GM19043 (cell line): ENCODE results near the gene IGFL2.
"Not testable (repeated sequence)": the region's sequence is repeated elsewhere in the genome, so short reads cannot be mapped to it uniquely, and the experiment has no call there.

ENCODE experiments used
- ATAC-seq: cut with Tn5 transposase; IDR thresholded peaks from one replicate; pipeline ENCODE4 v1.9.1; 2021; ENCODE audit warnings: low read depth; ENCODE audit not compliant: unreplicated experiment

Gene IGFL2

DNA sequence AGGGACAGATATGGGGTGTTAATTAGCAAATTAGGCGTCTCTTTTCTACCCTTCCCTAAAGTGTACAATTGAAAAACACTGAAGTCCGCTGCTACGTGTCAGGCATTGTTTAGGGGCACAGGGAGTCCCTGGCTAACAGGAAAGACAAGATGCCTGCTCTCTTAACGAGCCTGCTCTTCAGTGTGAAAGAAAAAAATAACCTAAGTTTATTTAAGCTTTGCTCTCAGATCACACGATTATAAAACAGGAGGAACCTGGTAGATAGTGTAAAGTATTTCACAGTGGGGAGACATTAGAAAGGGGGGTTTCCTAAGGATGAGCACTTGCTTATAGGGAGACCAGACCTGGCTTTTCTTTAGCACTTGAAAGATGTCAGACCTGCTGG lies 38.7 kb downstream of the IGFL2 start:
- no peak for ATAC-seq

GRCh38 chr19:46189971-46190888 lies 42.2 kb downstream of the IGFL2 start:
- no peak for ATAC-seq

GRCh38 chr19:46191356-46191755 lies 43.3 kb downstream of the IGFL2 start:
- no peak for ATAC-seq

- ATAC-seq, result no peak
Observed at GRCh38 chr19:46191972-46192371, 43.9 kb downstream of the IGFL2 start.

- ATAC-seq, result not testable (repeated sequence)
Observed at GRCh38 chr19:46192626-46192991, 44.6 kb downstream of the IGFL2 start.

- no peak for ATAC-seq
Observed at GRCh38 chr19:46192992-46193650, 45.1 kb downstream of the IGFL2 start.

DNA sequence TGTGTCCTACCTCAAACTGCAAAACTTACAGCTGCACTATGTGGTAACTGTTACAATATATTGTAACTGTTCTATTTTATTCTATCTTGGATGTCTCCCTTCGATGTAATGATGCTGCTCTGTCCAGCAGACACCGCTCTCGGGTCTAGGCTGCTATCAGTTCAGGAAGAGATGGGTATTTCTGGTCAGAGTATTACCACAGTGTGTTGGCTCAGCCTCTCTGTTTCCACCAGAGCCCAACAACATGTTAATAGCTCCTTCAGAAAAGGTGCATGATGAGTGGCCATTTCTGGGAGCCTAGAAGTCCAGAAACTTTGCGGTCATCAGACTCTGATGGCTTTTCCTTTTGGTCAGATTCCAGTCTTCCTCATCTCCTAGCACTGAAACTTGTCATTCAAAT lies 45.6 kb downstream of the IGFL2 start:
- ATAC-seq, result no peak

GRCh38 chr19:46195104-46195503 lies 47.1 kb downstream of the IGFL2 start:
- ATAC-seq, result no peak

DNA sequence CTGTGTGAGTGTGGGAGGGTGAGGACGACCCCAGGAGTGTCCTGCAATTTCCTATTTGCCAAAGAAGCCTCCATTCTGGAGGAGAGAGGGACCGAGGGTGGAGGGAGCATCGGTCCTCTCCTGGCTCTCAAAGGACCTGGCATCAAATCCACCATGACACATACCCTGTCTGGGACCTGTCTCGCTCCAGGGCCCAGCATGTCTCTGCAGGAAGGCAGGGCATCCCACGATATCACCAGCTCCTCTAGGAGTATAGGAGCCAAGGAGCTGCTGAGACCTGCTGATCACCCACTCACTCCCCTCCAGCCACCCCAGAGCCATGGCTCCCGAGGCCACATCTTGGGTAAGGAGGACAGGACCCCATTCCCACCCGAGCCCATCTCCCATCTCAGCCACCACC lies 47.9 kb downstream of the IGFL2 start:
- ATAC-seq, result not testable (repeated sequence)

GRCh38 chr19:46196410-46197124 lies 48.5 kb downstream of the IGFL2 start:
- no peak for ATAC-seq

DNA sequence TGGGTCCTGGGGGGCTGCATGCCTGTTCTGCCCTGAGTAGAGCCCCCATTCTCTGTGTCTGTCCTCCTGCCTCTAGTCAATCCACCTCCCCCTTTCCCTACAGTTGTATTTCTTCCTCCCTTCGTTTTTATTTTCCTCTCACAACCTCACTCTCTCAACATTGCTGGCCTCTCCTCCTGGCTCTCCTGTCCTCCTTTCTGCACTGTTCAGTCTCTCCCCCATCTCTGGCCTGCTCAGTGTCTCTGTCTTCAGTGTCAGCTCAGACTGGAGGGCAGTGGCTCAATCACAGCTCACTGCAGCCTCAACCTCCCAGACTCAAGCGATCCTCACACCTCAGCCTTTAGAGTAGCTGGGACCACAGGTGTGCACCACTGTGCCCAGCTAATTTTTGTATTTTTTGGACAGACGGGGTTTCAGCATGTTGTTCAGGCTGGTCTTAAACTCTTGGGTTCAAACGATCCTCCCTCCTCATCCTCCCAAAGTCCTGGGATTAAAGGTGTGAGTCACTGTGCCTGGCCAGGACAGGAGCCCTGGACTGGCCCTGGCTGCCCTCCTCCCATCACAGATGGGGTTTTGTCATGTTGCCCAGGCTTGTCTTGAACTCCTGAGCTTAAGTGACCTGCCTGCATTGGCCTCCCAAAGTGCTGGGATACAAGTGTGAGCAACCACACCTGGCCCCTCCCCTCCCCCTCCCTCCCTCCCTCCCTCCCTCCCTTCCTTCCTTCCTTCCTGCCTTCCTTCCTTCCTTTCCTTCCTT lies 49.5 kb downstream of the IGFL2 start:
- ATAC-seq, result no peak

GRCh38 chr19:46198756-46199155 lies 50.7 kb downstream of the IGFL2 start:
- no peak for ATAC-seq

DNA sequence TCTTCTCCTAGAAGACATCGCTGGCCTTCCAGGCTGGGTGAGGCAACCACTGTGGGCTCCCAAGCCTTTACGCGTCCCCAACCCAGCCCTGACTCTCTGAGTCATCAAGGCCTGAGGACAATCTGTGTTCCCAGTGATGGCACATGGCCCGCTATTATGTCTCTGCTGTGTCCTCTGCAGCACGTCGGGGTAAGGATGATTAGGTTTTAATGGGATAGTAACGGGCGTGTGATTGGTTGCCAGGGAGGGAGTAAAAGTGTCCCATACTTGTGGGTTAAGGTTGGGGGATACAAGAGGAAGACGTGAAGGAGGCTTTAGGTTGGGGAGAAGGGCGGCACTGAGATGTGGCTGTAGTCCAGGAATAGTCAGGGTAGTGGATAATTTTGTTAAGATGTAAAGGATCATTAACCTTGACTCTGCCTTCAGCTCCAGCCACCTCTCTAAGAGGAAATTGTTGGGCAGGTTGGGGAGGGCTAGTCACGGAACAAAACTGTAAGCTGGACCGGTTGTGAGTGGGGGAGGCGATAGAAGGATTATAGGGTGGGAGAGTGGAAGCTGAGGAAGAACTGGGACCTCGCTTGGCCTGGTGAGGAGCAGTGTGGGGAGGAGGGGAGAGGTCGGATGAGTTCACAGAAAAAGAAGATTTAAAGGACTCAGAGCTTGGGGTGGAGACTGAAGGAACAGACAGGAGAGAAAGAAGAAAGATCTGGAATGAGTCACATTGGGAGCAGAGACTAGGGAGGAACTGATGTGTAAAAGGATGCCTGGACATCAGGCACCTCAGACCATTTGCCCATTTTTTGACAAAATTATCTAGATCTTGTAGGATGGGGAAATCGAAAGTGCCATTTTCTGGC lies 53.6 kb downstream of the IGFL2 start:
- no peak for ATAC-seq

DNA sequence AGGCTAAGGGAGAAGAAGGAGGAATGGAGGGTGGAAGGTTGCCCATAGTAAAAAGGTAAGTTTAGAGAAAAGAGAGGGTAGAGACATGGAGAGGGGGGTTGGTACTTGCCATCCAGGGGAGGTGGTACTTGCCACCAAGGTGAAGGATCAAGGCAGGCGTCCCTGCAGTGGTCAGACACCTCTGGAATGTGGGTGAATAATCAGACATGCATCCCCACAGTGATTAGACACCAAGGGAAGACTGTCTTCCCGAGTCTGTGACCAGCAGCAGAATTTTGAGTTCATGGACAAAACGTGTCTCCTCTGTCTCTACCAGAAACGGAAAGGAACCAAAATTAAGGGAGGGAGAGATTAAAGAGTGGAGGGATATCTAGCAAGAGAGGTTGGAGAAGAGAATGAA lies 54.4 kb downstream of the IGFL2 start:
- no peak for ATAC-seq

GRCh38 chr19:46202872-46203860 lies 55.1 kb downstream of the IGFL2 start:
- no peak for ATAC-seq

- no peak for ATAC-seq
Observed at GRCh38 chr19:46204008-46204407, 56.0 kb downstream of the IGFL2 start.

DNA sequence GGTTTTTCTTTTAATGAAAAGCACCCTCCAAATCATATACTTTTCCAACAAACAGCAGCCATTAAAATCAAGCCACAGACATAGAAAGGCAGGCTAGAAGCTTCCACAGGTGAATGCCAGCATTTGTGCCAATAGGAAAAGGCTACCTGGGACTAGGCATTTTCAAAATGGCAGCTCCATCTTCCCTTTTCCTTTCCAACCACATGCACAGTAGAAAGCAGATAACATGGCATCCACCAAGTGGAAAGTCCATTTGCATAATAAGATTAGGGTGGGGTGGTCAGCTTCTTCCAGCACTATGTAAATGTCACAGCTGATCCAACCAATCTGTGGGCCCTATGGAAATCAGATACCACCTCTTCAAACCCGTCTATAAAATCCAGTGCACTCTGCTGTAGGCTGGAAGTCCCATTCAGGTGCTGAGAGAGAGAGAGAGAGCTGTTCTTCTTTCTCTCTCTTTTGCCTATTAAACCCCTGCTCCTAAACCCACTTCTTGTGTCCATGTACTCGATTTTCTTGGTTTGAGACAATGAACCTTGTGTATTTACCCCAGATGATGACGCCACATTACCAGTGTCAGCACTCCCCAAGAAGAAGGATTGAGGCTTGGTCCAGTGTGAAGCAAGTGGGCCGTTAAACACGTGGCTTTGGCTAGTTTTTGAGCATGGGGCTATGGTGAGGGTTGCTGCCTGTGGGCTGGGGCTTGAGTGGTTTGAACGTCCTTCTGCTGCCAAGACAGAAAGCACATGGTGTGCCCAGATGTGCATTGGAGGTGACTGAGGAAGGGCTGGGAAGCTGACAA lies 57.3 kb downstream of the IGFL2 start:
- ATAC-seq, result no peak

GRCh38 chr19:46206176-46206575 lies 58.1 kb downstream of the IGFL2 start:
- no peak for ATAC-seq
